Cardiac muscle cell (in vitro differentiated cells and primary cell): ENCODE measurements around the gene HOXB3. TPM values are rescaled to one million over a fixed set of nuclear protein-coding genes. Genes with fewer than 3 reads are reported as not detected.

ENCODE experiments used
- DNase-seq, 2 donors: peaks; one replicate each; pipeline versions ENCODE4 v3.0.0 to v3.0.0-alpha.2; 2010 to 2017; ENCODE audit warnings: low read depth in 1 of 2, low spot score in 1 of 2
- H3K27ac ChIP-seq: fragments of 200-600 bp; sonication (generic); 2 replicates; pipeline ENCODE4 v1.5.1; 2016
- H3K27me3 ChIP-seq: fragments of 200-600 bp; sonication (generic); 2 replicates; pipeline ENCODE4 v1.6.0; 2016; ENCODE audit warnings: control low read depth
- H3K36me3 ChIP-seq: fragments of 200-600 bp; sonication (generic); 2 replicates; pipeline ENCODE4 v1.5.1; 2016; ENCODE audit warnings: control low read depth
- H3K4me1 ChIP-seq: fragments of 200-600 bp; sonication (generic); 2 replicates; pipeline ENCODE4 v1.8.1; 2017; ENCODE audit warnings: low read depth, mild to moderate bottlenecking, mixed run types
- H3K4me3 ChIP-seq: fragments of 200-600 bp; sonication (generic); 2 replicates; pipeline ENCODE4 v1.5.1; 2016; ENCODE audit warnings: mild to moderate bottlenecking
- H3K9me3 ChIP-seq: fragments of 200-600 bp; sonication (generic); 2 replicates; pipeline ENCODE4 v1.5.1; 2017; ENCODE audit warnings: low read depth, mild to moderate bottlenecking, control low read depth
- polyA plus RNA-seq: library from polyadenylated mRNA; unstranded; fragments of >200 nt; fragmentation: Nextera tagmentation; extraction: Ambion mirVana; gene quantifications from 2 replicates; pipeline ENCODE4 v1.2.1, GENCODE V29; 2016
- total RNA-seq: library from RNA; depleted of rRNA; stranded (reverse); fragments of >200 nt; gene quantifications from 2 replicates; pipeline ENCODE4 v1.2.3, GENCODE V29; 2016
- TF ChIP-seq, protein P1 (sequence below): IDR thresholded peaks from 2 replicates; pipeline ENCODE4 v1.5.1; 2012; ENCODE audit warnings: low read depth, mild to moderate bottlenecking, low read length

HOXB3 gene
- total and polyA plus RNA-seq, 2 experiments from 2014 or later, result 24.9 to 37.7 TPM

- Histone ChIP-seq H3K27ac (no peak overlapping the region), H3K4me1 (no peaks in the 10 kb centered on the region), H3K36me3 (no peaks in the 10 kb centered on the region), H3K27me3 (peaks cover 100% of the 10 kb centered on the region), H3K9me3 (no peaks in the 10 kb centered on the region), H3K4me3 (no peak overlapping the region)
- DNase-seq, result no peak
- TF ChIP-seq, protein P1, sequence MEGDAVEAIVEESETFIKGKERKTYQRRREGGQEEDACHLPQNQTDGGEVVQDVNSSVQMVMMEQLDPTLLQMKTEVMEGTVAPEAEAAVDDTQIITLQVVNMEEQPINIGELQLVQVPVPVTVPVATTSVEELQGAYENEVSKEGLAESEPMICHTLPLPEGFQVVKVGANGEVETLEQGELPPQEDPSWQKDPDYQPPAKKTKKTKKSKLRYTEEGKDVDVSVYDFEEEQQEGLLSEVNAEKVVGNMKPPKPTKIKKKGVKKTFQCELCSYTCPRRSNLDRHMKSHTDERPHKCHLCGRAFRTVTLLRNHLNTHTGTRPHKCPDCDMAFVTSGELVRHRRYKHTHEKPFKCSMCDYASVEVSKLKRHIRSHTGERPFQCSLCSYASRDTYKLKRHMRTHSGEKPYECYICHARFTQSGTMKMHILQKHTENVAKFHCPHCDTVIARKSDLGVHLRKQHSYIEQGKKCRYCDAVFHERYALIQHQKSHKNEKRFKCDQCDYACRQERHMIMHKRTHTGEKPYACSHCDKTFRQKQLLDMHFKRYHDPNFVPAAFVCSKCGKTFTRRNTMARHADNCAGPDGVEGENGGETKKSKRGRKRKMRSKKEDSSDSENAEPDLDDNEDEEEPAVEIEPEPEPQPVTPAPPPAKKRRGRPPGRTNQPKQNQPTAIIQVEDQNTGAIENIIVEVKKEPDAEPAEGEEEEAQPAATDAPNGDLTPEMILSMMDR, result no peak
Measured at GRCh38 chr17:48591255-48592056, 1.4 kb upstream of the HOXB3 start.

- H3K27ac ChIP-seq, result no peak overlapping the region
- no peak for DNase-seq
- H3K36me3 ChIP-seq, result no peaks in the 10 kb centered on the region
- TF ChIP-seq, protein P1, result no peak
- H3K4me1 ChIP-seq, result peaks cover 3% of the 10 kb centered on the region
- no peak overlapping the region for H3K4me3 ChIP-seq
- peaks cover 100% of the 10 kb centered on the region for H3K27me3 ChIP-seq
- H3K9me3 ChIP-seq, result no peaks in the 10 kb centered on the region
Measured at GRCh38 chr17:48590607-48591161, 643 bp upstream of the HOXB3 start.

GRCh38 chr17:48589060-48589830 is 796 bp downstream of the HOXB3 start:
- H3K4me3 ChIP-seq, result no peak overlapping the region
- no peak for DNase-seq
- peaks cover 100% of the 10 kb centered on the region for H3K27me3 ChIP-seq
- H3K9me3 ChIP-seq, result no peaks in the 10 kb centered on the region
- H3K36me3 ChIP-seq, result no peaks in the 10 kb centered on the region
- TF ChIP-seq, protein P1, result no peak
- H3K4me1 ChIP-seq, result peaks cover 6% of the 10 kb centered on the region
- H3K27ac ChIP-seq, result no peak overlapping the region

DNA sequence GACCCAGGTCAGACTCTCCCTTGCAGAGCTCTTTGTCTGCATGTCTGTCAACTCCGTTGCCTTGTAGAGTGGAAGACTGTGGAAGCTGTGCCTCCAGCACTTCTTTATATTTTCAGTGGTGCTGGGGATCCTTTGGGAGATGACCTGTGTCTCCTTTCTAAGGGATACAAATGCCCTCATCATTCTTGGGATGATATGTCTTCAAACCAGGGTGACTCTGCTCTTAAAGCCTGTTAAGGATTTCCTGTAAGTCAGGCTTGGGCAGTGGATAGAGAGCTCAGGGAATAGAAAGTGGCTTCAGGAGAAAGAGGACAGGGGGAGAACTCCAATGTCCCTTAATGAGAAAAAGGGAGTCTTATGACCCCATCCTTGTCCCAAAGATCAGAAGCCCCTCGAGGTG is 1.5 kb downstream of the HOXB3 start:
- TF ChIP-seq, protein P1, result no peak
- no peaks in the 10 kb centered on the region for H3K9me3 ChIP-seq
- peaks cover 6% of the 10 kb centered on the region for H3K4me1 ChIP-seq
- no peak for DNase-seq
- peaks cover 100% of the 10 kb centered on the region for H3K27me3 ChIP-seq
- H3K27ac ChIP-seq, result no peak overlapping the region
- no peaks in the 10 kb centered on the region for H3K36me3 ChIP-seq
- no peak overlapping the region for H3K4me3 ChIP-seq

DNA sequence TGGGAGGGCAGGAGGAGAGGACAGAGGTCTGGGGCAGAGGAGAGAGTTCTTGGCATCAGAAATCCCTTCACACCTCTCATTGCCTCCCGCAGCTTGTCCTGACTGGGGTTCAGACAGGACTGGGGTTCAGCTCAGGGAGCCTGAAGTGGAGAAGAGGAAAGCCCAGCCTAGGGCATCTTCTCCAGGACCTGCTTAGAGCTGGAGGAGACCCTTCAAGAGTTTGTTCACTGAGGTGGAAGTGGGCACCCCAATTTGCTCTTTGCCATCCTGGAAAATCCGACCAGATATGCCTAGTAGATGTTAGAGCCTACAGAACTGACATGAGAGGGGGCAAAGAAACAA is 2.0 kb downstream of the HOXB3 start:
- H3K9me3 ChIP-seq, result no peaks in the 10 kb centered on the region
- DNase-seq, result no peak
- H3K27me3 ChIP-seq, result peaks cover 100% of the 10 kb centered on the region
- no peak overlapping the region for H3K4me3 ChIP-seq
- H3K27ac ChIP-seq, result no peak overlapping the region
- H3K4me1 ChIP-seq, result peaks cover 6% of the 10 kb centered on the region
- H3K36me3 ChIP-seq, result no peaks in the 10 kb centered on the region
- TF ChIP-seq, protein P1, result no peak
